Activated T-helper 1 cell treated with anti-CD3 and anti-CD28 coated beads, Interleukin-2, amount 50 U/mL, for 16 hours (primary cell): ENCODE data around the gene NAP1L4.

Experiments used
- DNase-seq, 2 donors: peaks; one replicate each; pipeline ENCODE4 v3.0.0-alpha.2; 2020; ENCODE audit warnings: low read depth in 1 of 2, low spot score in 1 of 2

Gene NAP1L4

GRCh38 chr11:2992234-2992996, at the start of gene NAP1L4:
Gene NAP1L4 (minus strand): TSS chr11:2992329. CDS start chr11:2979220, 13,109 bp downstream.
- DNase-seq, result peak; percentile 90 to 94

GRCh38 chr11:3040881-3041280, 48.8 kb upstream of the NAP1L4 start:
- no peak for DNase-seq

- no peak for DNase-seq
These were observed 45.8 kb upstream of the NAP1L4 start for GRCh38 chr11:3037945-3038271.

- no peak for DNase-seq
These were observed 45.2 kb upstream of the NAP1L4 start for GRCh38 chr11:3037040-3037944.

GRCh38 chr11:3036419-3036818, 44.3 kb upstream of the NAP1L4 start:
- no peak for DNase-seq

- DNase-seq, result no peak
These were observed 43.2 kb upstream of the NAP1L4 start for GRCh38 chr11:3035333-3035732.

- no peak for DNase-seq
These were observed 38.4 kb upstream of the NAP1L4 start for GRCh38 chr11:3030289-3031070.

GRCh38 chr11:3028813-3029212, 36.7 kb upstream of the NAP1L4 start:
- DNase-seq, result no peak

GRCh38 chr11:3026803-3027202, 34.7 kb upstream of the NAP1L4 start:
- DNase-seq, result no peak

- no peak for DNase-seq
These were observed 30.9 kb upstream of the NAP1L4 start for GRCh38 chr11:3022982-3023381.

GRCh38 chr11:3022300-3022967, 30.3 kb upstream of the NAP1L4 start:
- no peak for DNase-seq

- no peak for DNase-seq
These were observed 29.0 kb upstream of the NAP1L4 start for GRCh38 chr11:3021125-3021524.

GRCh38 chr11:3020011-3020410, 27.9 kb upstream of the NAP1L4 start:
- DNase-seq, result no peak

- DNase-seq, result no peak
These were observed 26.5 kb upstream of the NAP1L4 start for GRCh38 chr11:3018596-3018995.

- DNase-seq, result no peak
These were observed 24.7 kb upstream of the NAP1L4 start for GRCh38 chr11:3016861-3017260.

GRCh38 chr11:3015796-3016195, 23.7 kb upstream of the NAP1L4 start:
- DNase-seq, result no peak

GRCh38 chr11:3014943-3015342, 22.8 kb upstream of the NAP1L4 start:
- no peak for DNase-seq

- DNase-seq, result peak; percentile 38 to 49
These were observed 22.2 kb upstream of the NAP1L4 start for GRCh38 chr11:3014057-3014938.

- no peak for DNase-seq
These were observed 20.1 kb upstream of the NAP1L4 start for GRCh38 chr11:3011891-3012885.
